GM21576 (cell line): ENCODE data around the gene CDK14.
A peak's percentile ranks its signal among the peaks of the same experiment; 100 is the strongest.

Source experiments
- ATAC-seq: cut with Tn5 transposase; IDR thresholded peaks from one replicate; pipeline ENCODE4 v1.9.1; 2021; ENCODE audit warnings: mild to moderate bottlenecking, moderate library complexity; ENCODE audit not compliant: unreplicated experiment

The CDK14 gene

DNA sequence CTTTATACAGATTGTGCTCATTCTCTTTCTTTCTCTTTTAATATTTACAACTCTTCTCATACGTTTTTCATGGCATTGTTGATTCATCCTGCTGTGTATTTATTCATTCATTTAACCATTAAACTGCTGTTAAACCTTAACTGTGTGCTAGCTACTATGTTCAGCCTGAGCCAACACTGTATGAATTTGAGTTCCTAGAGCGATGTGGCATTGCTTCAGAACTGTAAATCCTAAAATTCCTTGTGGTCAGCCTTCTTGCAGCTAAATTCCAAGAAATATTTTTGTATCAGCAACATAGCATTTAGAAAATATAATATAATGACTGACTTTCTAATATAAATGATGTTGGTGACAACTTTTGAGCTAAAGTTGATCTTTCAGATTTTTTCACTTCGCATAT, 483.4 kb downstream of the CDK14 start:
- ATAC-seq, result no peak

DNA sequence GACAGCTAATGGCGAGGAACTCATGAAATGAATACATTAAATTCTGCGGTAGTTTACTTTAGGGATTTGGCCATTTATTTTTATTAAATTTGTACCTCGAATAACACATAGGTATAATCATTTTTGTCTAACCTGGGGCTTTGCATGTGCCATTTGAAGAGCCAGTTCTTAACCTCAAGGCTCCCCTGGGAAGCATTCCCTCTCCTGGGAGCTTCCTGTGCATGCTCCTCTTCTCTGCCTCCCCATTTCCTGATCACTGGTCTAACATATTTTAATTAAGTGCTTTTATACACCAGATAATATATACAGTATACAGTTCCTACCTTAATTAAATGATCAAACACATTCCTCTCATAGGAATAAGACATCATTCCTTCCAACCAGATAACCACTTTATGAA, 484.2 kb downstream of the CDK14 start:
- no peak for ATAC-seq

DNA sequence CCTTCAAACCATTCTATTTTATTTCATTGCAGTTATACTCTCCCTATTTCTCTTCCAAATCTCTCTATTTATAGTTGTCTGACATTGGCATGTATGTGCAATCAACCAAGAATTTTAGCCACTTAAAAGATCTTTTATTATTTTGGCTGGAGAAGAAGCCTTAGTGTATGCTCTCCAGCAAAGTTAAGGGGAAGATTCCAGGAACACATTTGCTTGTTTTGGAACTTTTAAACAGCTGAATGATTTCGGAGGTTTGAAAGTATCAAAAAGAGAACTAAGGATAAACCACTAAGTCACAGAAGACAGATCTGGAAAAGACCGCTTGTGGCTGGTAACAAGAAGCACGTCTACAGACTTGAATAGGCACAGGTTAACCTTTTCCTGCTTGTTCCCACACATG, 485.9 kb downstream of the CDK14 start:
- ATAC-seq, result no peak

DNA sequence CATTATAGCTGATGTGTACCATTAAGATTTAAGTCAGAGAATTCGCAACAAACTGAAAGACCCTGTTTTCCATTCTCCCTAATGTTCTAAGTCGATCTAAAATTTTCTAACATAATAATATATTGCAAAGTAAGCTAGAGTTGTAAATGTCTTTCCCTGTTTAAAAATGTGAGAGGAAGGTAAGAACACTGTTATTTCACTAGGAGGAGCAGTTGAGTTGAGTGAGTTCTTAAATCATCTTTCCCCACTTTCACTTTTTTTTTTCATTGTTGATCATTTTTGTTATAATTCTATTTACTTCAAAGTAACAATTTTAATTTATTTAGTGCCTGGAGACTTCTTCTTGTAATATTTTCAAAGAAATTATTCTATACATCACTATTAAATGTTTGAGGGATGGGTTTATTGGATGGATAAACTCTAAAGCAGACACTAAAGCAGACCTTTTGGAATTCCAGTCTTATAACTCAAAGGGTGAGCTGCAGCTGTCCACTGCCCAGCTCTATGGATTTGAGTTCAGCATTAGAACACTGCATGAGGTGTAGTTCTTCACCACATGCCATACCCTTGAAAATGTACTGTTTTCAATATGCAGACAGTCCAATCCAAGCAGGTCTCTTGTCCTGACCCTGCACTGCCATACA, 486.9 kb downstream of the CDK14 start:
- ATAC-seq, result no peak

DNA sequence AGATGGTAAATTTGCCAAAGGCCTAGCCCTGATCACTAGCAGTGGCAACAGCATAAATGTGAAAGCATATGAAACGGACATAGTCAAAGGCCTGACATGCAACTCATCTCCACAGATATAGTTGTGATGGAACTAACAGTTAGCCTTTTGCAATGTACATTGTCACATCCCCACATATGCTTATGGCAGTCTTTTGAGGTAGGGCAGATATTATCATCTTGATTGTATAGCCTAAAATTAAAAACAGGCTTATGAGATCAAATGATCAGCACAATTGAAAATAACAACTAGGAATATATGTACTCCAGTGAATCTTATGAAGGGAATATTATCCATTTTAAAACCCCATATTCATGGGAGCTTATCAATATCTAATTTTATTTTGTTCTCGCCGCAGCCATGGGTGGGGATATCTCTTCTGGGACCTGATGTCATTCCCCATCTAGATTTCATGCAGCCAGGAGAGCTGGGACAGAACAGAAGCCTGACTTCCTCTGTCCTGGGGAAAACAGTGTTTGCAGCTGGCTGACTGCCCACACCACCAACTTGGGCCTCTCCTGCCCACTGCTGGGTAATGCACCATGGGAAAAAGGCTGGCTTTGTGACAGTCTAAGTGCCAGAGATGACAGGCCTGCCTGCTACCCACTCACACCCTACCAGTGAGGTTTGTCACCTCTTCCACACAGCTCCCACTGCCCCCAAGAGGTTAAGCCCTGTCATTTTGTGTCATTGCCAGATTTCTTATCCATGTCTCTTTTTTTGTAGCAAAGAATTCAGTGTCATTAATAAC, 487.9 kb downstream of the CDK14 start:
- ATAC-seq, result no peak

DNA sequence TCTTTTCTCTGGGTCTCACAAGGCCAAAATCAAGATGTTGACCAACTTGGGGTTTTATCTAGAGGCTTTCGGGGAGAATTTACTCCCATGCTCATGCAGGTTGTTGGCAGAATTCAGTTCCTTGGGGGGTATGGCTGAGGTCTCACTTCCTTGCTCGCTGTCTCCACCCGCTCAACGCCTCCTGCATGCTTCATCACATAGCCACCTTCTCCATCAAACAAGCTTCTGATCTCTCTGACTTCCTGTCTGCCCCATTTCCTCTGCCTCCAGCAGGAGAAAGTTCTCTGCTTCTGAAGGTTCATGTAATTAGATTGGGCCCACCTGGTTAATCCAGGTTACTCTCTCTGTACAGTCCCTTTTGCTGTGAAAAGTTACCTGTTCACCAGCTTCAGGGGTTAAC, 489.1 kb downstream of the CDK14 start:
- no peak for ATAC-seq

DNA sequence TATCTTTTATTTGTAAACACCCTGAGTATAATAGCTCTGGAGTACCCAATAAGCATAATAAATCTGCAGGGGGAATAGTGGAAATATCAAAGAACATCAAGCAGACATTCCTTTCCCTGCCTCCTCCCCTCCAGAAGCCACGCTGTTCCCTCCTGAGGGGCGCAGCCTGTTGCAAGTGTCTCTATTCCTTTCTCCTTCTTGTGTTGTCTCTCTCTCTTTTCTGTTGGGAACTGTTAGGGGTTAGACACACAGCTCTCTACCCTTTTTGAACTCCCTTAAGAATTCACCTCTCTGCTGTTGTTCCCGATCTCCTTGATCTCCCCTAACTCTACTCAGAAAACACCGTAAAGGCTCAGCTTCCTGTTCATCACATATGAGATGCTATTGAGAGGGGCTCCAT, 490.1 kb downstream of the CDK14 start:
- no peak for ATAC-seq

DNA sequence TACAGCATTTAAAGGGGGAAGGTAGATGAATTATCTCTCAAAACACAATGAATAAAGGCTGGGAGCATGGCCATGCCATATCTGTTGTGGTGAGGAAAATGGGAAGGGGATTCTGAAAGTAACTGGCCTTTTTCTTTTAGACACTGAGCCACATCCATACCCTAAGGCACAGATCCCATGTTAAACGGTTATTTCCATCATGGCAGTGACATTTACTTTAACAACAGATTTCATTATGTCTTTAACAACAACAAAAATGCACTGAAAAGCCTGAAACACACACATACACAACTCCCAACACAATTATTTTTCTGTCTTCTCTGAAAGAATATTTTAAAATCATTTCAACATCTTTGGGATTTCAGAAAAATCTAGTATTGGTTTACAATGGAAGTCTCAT, 492.0 kb downstream of the CDK14 start:
- ATAC-seq, result no peak

DNA sequence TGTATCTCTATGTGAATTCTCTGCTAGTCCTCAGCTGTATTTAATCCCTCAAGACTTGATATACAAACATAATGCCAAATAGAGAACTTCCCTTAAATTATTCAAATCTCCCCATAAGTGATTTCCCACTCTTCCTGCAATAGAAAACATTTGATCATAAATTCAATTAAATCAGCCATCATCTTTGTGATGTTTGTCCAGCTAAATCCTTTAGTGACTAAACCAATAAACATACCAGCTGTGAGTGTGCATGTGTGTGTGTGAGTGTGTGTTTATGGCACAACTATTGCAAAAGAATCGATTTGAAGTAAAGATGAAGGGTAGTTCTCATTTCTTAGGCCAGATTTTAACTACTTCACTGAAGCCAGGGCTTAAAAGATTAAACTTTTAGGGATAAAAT, 492.6 kb downstream of the CDK14 start:
- no peak for ATAC-seq

DNA sequence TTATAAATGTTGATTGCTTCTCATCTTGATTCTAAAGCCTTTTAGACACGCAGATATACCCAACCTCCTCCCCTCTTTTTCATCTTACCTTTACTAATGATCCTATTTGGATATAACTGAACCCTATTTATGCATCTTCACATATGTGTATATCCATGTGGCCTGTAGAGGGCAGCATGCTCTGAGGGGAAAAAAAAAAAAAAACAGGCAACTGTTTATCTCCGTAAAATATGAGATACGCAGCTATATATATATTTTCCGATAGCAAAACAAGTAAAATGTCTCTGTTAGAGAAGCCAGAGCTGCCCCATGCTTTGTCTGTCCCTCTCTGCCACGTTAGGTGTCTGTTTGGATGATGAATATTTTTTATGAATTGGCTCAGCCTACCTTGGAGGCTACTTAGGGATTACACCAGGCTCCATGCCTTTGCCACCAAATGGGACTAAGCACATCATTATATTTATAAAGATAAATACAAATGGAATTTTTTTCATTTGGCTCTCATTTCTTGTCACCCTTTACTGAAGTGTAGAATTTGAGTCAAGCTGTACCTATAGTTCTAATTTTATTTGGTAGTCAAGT, 493.4 kb downstream of the CDK14 start:
- peak; percentile 82 for ATAC-seq

DNA sequence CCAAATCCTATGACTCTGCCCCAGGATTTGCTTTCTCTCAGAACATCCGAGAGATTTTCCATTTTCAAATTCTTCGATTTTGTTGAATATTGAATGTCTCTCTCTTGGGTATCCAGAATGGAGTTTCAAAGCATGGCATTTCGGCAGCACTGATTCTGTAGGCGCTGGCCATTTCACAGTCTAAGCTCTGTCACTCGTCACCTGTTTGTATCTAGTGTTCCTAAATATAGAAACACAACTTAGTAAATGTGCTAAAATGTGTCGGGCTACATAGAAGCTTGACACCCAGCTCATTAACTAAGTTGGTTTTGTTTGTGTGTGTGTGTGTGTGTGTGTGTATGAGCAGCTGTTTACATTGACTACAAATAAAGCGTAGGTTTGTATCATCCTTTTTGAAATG, 494.6 kb downstream of the CDK14 start:
- no peak for ATAC-seq

DNA sequence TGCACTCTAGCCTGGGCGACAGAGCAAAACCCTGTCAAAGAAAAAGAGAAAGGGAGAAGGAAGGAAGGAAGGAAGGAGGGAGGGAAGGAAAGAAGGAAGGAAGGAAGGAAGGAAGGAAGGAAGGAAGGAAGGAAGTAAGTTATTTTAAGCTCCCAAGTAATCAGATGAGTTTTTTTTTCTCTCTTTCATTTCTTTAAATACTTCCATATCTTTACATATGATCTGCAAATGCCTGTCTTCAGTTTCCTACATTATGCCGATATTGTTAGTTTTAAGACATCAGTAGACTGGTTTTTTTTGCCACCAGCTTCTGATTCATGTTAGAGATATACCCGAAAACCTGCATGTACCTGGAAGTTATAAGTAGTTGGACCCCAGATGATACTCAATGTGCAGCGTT, 495.5 kb downstream of the CDK14 start:
- no peak for ATAC-seq

DNA sequence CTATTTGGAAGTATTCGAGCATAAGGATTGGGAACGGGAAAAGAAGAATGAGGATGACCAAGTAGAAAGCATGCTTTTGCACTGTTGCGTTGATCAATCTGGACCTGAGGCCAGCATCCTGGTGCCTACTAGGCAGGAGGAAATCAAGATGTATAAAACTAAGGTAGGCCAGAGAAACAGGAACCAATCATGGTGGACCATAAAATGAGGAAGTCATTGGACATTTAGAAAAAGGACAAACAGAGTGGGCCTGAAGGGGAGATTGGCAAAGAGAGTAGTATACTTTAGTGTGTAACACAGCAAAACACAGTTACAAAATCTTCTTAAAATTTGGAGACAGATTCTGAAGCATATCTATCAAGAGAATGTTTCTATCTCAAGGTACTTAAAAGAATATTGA, 497.1 kb downstream of the CDK14 start:
- ATAC-seq, result no peak

DNA sequence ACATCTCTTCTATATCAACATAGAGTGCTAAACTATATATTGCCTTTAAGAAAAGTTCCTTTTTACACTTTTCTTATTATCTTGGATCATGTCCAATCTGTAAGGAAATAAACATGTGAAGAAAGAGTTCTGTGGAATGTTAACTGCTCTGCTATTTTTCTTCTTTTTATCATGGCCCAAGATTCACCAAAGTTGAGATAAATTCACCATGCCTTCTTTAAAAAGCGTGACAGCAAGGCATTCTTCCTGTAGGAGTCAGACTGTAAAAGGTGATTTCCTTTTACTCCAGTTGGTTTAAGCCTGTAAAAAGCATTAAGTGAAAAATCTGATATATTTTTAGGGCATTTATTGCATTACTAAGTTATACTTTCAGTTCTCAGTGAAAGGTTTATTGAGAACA, 502.4 kb downstream of the CDK14 start:
- ATAC-seq, result no peak

DNA sequence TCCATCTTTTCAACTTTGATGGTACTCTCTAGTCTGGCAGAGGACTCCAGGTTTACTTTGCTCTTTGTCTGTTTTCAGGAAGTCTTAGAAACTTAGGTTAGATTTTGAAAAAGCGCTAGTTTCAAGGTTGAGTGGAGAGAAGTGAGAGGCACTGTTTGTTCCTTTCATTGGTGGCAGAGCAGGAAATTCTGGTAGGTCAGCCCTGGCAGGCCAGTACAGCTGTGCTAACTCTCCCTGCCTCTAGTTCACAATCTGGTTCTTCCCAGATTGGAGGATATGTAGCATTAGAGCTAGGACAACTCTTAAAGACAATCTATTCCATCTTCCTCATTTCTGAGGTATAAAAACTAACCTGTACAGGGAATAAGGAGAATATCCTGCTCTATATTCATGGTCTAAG, 507.2 kb downstream of the CDK14 start:
- ATAC-seq, result no peak

DNA sequence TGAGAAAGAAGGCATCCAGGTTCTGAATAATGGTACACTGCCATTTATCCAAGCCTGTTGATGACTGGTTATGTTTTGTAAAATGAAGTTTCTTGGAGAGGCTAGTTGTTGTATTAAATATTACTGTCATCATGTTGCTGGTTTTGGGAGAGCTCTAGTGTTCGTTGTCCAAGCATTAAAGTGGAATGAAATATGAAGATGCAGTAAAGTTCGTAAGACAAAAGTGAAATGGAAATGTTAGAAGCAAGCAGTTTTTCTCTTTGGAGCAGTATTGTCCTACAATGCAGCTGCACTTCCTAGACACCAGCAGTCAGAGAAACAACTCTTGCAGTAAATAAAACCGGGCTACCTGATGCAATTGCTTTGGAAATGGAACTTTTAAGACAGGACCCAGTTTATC, 511.3 kb downstream of the CDK14 start:
- no peak for ATAC-seq

DNA sequence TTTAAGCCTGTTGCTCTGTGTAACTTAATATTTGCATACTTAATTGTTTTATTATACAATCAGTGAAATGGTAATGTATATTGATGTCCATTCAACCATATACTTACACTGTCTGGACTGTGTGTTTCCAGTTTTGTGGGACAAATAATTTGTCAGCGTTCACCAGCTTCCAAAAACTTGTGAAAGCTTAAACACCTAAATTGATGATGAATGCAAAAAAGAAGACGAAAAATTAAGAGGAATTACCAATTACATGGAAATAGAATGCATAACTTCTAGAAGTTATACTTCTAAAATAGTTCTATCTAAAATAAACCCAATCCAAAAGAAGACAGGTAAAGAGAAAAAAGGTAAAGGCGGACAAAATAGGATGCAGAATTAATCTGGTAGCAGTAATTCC, 513.1 kb downstream of the CDK14 start:
- no peak for ATAC-seq

DNA sequence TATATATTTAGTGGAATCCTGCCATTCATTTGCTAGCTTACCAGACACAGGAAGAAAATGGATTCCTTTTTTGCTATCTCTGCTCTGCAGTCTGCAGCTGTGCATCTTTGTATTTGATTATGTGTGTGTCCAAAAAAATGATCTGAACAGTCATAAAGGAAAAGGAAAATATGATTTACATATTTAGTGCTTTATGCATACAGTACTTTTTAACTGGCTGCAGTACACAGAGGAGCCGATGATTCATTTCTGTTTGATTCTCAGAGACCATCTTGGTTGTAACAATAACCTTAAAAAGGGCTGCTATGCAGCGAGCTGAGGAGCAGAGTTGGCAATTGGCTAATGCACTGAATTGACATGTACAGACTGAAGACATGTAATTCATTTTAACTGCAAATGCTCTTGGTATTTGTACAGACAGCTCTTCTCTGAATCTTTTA, 516.8 kb downstream of the CDK14 start:
- ATAC-seq, result no peak

DNA sequence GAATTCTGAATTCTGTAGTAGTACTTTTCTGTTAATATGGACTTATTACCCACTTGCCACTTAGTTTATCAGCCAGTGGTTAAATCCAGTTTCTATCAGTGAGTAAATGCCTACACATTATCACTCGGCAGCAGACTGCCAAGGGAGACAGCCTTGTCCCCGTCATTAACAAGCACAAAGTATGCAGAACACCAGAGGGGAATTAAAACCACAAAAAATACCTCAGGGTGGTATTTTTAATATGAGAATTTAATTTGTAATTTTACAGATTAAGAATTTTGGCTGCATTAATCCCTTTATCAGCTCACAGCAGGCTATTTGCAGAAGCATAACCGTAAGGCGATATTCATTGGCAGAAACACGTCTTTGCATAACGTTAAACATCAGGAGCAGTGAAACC, 518.1 kb downstream of the CDK14 start:
- ATAC-seq, result no peak

DNA sequence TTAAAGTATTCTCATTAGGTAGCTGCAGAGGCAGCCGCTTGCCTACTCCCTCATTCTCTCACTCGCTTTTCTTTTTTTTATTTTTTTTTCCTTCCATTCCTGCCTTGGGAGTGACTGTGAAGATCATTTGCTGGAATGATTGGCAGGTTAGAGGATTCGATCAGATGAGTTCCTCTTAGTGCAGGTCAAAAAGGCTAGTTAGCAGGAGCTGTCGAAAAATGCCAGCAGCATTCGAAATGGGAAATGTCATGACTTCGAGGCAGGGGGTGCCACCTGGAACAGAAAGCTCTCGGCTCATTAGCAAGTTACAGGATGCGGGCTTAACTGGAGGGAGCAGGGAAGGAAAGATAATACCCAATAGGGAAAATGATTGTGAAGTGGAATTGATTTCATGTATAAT, 530.6 kb downstream of the CDK14 start:
- no peak for ATAC-seq

DNA sequence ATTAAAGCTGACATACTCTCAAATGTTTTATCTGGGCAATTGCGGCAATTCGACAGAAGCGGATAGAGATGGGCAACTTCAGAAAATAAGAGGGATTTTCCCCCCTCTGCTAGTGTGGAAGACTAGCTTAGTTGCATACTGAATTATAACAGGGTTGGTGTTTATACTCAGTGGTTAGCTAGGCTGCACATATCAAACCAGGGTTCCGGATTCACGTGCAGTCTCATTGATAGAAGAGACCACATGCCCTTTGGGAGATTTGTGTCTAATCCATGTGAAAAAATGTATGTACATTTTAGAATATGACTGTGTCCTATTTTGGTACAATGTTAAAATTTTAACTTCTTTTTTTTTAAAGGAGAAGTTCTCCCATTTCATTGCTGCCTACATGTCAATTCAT, 531.2 kb downstream of the CDK14 start:
- ATAC-seq, result no peak

DNA sequence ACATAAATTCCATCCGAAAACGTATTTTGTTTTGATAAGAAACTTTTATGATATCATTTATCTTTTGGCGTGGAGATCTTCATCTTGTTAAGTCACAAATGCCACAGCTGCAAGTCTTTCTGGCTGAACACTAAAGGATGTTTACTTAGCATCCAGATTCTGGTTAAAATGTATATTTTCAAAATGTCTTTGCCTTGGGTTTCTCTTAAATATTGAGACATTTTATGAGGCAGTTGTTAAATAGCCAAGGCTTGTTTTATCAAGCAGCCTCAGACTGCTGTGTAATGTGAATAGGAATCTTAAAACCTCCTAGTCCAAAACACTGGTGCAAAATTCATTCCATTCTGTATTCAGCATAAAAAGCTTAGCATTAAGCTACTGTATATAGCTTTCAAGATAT, 531.8 kb downstream of the CDK14 start:
- no peak for ATAC-seq
